Activated naive CD4-positive, alpha-beta T cell treated with anti-CD3 and anti-CD28 coated beads, Interleukin-2, amount 50 U/mL, for 24 hours (primary cell): ENCODE measurements around the gene MRPL40.

Experiments
- H3K27ac Mint-ChIP-seq: one replicate; pipeline ENCODE4 v1.8.0; 2021; ENCODE audit warnings: mild to moderate bottlenecking, mixed read lengths
- H3K27me3 Mint-ChIP-seq: one replicate; pipeline ENCODE4 v1.8.0; 2021; ENCODE audit warnings: mixed read lengths
- H3K36me3 Mint-ChIP-seq: one replicate; pipeline ENCODE4 v1.8.0; 2021; ENCODE audit warnings: mixed read lengths
- H3K4me1 Mint-ChIP-seq: one replicate; pipeline ENCODE4 v1.8.0; 2021; ENCODE audit warnings: mixed read lengths
- H3K4me3 Mint-ChIP-seq: one replicate; pipeline ENCODE4 v1.8.0; 2021; ENCODE audit warnings: mild to moderate bottlenecking, mixed read lengths
- H3K9me3 Mint-ChIP-seq: one replicate; pipeline ENCODE4 v1.8.0; 2021; ENCODE audit warnings: mixed read lengths

Gene MRPL40

GRCh38 chr22:19461506-19461905 is 29.2 kb downstream of the MRPL40 start:
- H3K36me3 Mint-ChIP-seq = peaks cover 9% of the 10 kb centered on the region
- H3K4me3 Mint-ChIP-seq = no peak overlapping the region
- no peaks in the 10 kb centered on the region for H3K9me3 Mint-ChIP-seq
- H3K27me3 Mint-ChIP-seq = no peaks in the 10 kb centered on the region
- no peak overlapping the region for H3K27ac Mint-ChIP-seq
- H3K4me1 Mint-ChIP-seq = peaks cover 4% of the 10 kb centered on the region

- Mint-ChIP-seq H3K27me3 (no peaks in the 10 kb centered on the region), H3K27ac (no peak overlapping the region), H3K4me3 (no peak overlapping the region), H3K9me3 (no peaks in the 10 kb centered on the region), H3K4me1 (peaks cover 4% of the 10 kb centered on the region), H3K36me3 (peaks cover 12% of the 10 kb centered on the region)
These were observed 30.7 kb downstream of the MRPL40 start for GRCh38 chr22:19463008-19463407.

GRCh38 chr22:19463491-19464469 is 31.4 kb downstream of the MRPL40 start:
- H3K9me3 Mint-ChIP-seq = no peaks in the 10 kb centered on the region
- H3K36me3 Mint-ChIP-seq = peaks cover 16% of the 10 kb centered on the region
- no peaks in the 10 kb centered on the region for H3K27me3 Mint-ChIP-seq
- no peak overlapping the region for H3K4me3 Mint-ChIP-seq
- H3K27ac Mint-ChIP-seq = peak overlapping the region; percentile 18
- peaks cover 4% of the 10 kb centered on the region for H3K4me1 Mint-ChIP-seq

GRCh38 chr22:19464546-19464945 is 32.2 kb downstream of the MRPL40 start:
- Mint-ChIP-seq H3K27ac (no peak overlapping the region), H3K9me3 (no peaks in the 10 kb centered on the region), H3K36me3 (peaks cover 16% of the 10 kb centered on the region), H3K4me1 (peaks cover 4% of the 10 kb centered on the region), H3K27me3 (no peaks in the 10 kb centered on the region), H3K4me3 (no peak overlapping the region)

GRCh38 chr22:19464975-19465374 is 32.6 kb downstream of the MRPL40 start:
- H3K36me3 Mint-ChIP-seq = peaks cover 16% of the 10 kb centered on the region
- no peak overlapping the region for H3K4me3 Mint-ChIP-seq
- H3K4me1 Mint-ChIP-seq = peaks cover 4% of the 10 kb centered on the region
- H3K27ac Mint-ChIP-seq = no peak overlapping the region
- H3K9me3 Mint-ChIP-seq = no peaks in the 10 kb centered on the region
- no peaks in the 10 kb centered on the region for H3K27me3 Mint-ChIP-seq

GRCh38 chr22:19466126-19466716 is 33.9 kb downstream of the MRPL40 start:
- Mint-ChIP-seq H3K9me3 (no peaks in the 10 kb centered on the region), H3K4me1 (peaks cover 4% of the 10 kb centered on the region), H3K27me3 (no peaks in the 10 kb centered on the region), H3K4me3 (no peak overlapping the region), H3K36me3 (peaks cover 16% of the 10 kb centered on the region), H3K27ac (no peak overlapping the region)

GRCh38 chr22:19466848-19467752 is 34.8 kb downstream of the MRPL40 start:
- H3K27ac Mint-ChIP-seq = no peak overlapping the region
- H3K4me1 Mint-ChIP-seq = peaks cover 4% of the 10 kb centered on the region
- H3K27me3 Mint-ChIP-seq = no peaks in the 10 kb centered on the region
- H3K4me3 Mint-ChIP-seq = no peak overlapping the region
- peaks cover 19% of the 10 kb centered on the region for H3K36me3 Mint-ChIP-seq
- no peaks in the 10 kb centered on the region for H3K9me3 Mint-ChIP-seq

GRCh38 chr22:19467912-19468311 is 35.6 kb downstream of the MRPL40 start:
- Mint-ChIP-seq H3K9me3 (no peaks in the 10 kb centered on the region), H3K27ac (peak overlapping the region; percentile 65), H3K36me3 (peaks cover 17% of the 10 kb centered on the region), H3K27me3 (no peaks in the 10 kb centered on the region), H3K4me1 (peaks cover 4% of the 10 kb centered on the region), H3K4me3 (no peak overlapping the region)

- H3K36me3 Mint-ChIP-seq = peaks cover 19% of the 10 kb centered on the region
- H3K9me3 Mint-ChIP-seq = no peaks in the 10 kb centered on the region
- no peaks in the 10 kb centered on the region for H3K27me3 Mint-ChIP-seq
- H3K4me3 Mint-ChIP-seq = no peak overlapping the region
- H3K27ac Mint-ChIP-seq = no peak overlapping the region
- peaks cover 4% of the 10 kb centered on the region for H3K4me1 Mint-ChIP-seq
These were observed 37.1 kb downstream of the MRPL40 start for GRCh38 chr22:19469421-19469820.

GRCh38 chr22:19470010-19470409 is 37.7 kb downstream of the MRPL40 start:
- H3K27ac Mint-ChIP-seq = no peak overlapping the region
- H3K36me3 Mint-ChIP-seq = peaks cover 19% of the 10 kb centered on the region
- no peaks in the 10 kb centered on the region for H3K9me3 Mint-ChIP-seq
- peaks cover 4% of the 10 kb centered on the region for H3K4me1 Mint-ChIP-seq
- no peaks in the 10 kb centered on the region for H3K27me3 Mint-ChIP-seq
- no peak overlapping the region for H3K4me3 Mint-ChIP-seq

GRCh38 chr22:19471572-19471971 is 39.2 kb downstream of the MRPL40 start:
- peaks cover 13% of the 10 kb centered on the region for H3K36me3 Mint-ChIP-seq
- no peak overlapping the region for H3K4me3 Mint-ChIP-seq
- no peaks in the 10 kb centered on the region for H3K27me3 Mint-ChIP-seq
- no peaks in the 10 kb centered on the region for H3K9me3 Mint-ChIP-seq
- no peak overlapping the region for H3K27ac Mint-ChIP-seq
- peaks cover 13% of the 10 kb centered on the region for H3K4me1 Mint-ChIP-seq

- Mint-ChIP-seq H3K9me3 (no peaks in the 10 kb centered on the region), H3K4me1 (peaks cover 17% of the 10 kb centered on the region), H3K36me3 (peaks cover 13% of the 10 kb centered on the region), H3K27me3 (no peaks in the 10 kb centered on the region), H3K27ac (no peak overlapping the region), H3K4me3 (no peak overlapping the region)
These were observed 39.9 kb downstream of the MRPL40 start for GRCh38 chr22:19472233-19472632.

GRCh38 chr22:19473578-19473977 is 41.2 kb downstream of the MRPL40 start:
- Mint-ChIP-seq H3K27me3 (no peaks in the 10 kb centered on the region), H3K27ac (no peak overlapping the region), H3K36me3 (peaks cover 8% of the 10 kb centered on the region), H3K9me3 (no peaks in the 10 kb centered on the region), H3K4me3 (no peak overlapping the region), H3K4me1 (peaks cover 27% of the 10 kb centered on the region)

- H3K27ac Mint-ChIP-seq = peak overlapping the region; percentile 10
- H3K27me3 Mint-ChIP-seq = no peaks in the 10 kb centered on the region
- no peaks in the 10 kb centered on the region for H3K9me3 Mint-ChIP-seq
- peaks cover 35% of the 10 kb centered on the region for H3K4me1 Mint-ChIP-seq
- H3K36me3 Mint-ChIP-seq = peaks cover 6% of the 10 kb centered on the region
- peak overlapping the region; percentile 57 for H3K4me3 Mint-ChIP-seq
These were observed 43.7 kb downstream of the MRPL40 start for GRCh38 chr22:19476023-19476422.

GRCh38 chr22:19477321-19478044 is 45.1 kb downstream of the MRPL40 start:
- Mint-ChIP-seq H3K4me3 (peak overlapping the region; percentile 97), H3K9me3 (no peaks in the 10 kb centered on the region), H3K4me1 (peaks cover 35% of the 10 kb centered on the region), H3K27ac (peak overlapping the region; percentile 73), H3K27me3 (no peaks in the 10 kb centered on the region), H3K36me3 (peaks cover 3% of the 10 kb centered on the region)
